Measurements from ENCODE around the gene TENM4.

TENM4 gene

GRCh38 chr11:79035881-79036280, 404.9 kb downstream of the TENM4 start:
- DNase-seq (ENCODE audit: low read depth in 2 of 3, low spot score in 2 of 3), result no peak

DNA sequence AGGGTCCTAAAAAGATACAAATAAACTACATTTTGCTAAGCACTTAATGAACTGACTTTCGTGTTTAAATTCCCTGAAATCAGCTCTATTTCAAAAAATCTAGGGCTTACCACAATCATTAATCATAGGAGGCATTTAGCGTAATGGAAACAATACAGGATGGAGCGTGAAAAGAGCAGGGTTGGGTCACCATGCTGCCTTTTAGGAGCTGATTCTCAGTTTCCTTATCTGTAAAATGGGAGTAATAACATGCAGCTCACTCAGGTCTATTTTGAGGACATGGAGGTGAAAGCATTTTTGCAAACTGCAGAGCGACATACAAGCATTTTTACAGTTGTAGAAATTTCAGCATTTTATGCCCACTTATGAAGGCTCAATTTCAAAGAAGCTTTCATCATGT, 407.0 kb downstream of the TENM4 start:
- DNase-seq (ENCODE audit: low read depth in 2 of 3, low spot score in 2 of 3), result no peak

DNA sequence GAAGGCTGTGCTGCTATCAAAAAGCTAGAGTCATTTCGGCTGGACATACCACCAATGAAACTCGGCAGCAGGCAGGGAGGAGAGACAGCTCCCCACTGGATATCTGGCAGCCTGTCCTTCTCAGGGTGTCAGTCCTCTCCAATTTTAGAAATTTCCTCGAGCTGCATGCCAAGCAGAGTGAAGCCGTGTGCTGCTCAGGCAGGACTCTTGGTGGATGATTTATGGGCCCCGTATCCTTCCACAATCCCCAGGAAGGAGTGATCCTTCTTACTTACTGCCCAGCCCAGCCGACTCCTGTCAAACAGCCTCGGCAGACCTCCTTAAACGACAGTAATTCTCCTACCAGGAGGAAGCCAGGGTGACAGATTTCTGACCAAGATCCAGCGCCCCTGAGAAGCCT, 410.4 kb downstream of the TENM4 start:
- DNase-seq (ENCODE audit: low read depth in 2 of 3, low spot score in 2 of 3), result no peak

GRCh38 chr11:79028225-79028624, 412.6 kb downstream of the TENM4 start:
- no peak for DNase-seq (ENCODE audit: low read depth in 2 of 3, low spot score in 2 of 3)

DNA sequence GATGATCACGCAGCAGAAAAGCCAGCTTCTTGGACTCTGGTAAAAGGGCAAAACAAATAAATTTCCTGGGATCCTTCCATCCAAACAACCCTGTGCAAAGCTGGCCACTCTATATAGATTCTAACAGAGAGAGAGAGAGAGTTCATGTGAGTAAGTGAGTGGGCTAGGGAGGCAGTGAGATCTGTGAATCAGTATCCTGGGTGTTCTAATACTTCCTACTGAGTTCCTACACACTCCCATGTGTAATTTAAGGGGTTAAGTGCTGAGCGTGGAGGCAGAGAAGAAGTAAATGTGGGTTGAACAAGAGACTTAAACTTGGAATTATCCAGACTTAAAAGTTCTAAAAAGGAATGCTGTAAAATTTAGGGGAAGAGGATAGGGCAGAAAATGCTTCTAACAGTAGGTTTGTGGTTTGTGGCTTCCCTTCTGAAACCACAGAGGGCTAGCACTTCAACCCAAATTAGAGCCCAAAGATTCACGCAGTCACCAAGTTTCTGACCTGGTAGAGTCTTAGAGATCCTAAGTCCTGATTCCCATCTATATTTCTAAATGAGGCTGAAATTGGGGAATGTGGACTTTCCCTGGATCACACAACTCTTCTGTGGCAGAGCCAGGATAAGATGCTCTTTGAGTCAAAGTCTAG, 413.9 kb downstream of the TENM4 start:
- DNase-seq (ENCODE audit: low read depth in 2 of 3, low spot score in 2 of 3), result no peak

DNA sequence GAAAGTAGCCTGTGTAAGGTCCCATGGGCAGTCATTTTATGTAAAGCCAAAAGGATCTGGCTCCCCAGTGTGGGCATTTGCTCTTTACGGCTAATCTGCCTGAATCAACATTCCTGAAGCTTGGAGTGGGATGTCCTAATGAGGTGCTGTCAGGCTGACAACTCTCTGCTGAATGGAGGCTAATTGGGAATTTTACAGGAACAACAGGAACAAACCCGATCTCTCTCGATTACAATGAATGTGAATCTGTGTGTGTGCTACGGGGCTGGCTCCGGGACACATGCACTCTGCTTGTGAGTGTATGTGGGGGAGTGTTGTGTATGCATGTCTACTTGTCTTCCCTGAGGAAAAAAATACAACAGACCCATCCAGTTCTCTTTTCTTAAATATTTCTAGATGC, 415.2 kb downstream of the TENM4 start:
- no peak for DNase-seq (ENCODE audit: low read depth in 2 of 3, low spot score in 2 of 3)

GRCh38 chr11:79025097-79025496, 415.7 kb downstream of the TENM4 start:
- no peak for DNase-seq (ENCODE audit: low read depth in 2 of 3, low spot score in 2 of 3)

GRCh38 chr11:79022265-79022664, 418.6 kb downstream of the TENM4 start:
- DNase-seq (ENCODE audit: low read depth in 2 of 3, low spot score in 2 of 3), result no peak

GRCh38 chr11:79021601-79022000, 419.2 kb downstream of the TENM4 start:
- DNase-seq (ENCODE audit: low read depth in 2 of 3, low spot score in 2 of 3), result no peak

DNA sequence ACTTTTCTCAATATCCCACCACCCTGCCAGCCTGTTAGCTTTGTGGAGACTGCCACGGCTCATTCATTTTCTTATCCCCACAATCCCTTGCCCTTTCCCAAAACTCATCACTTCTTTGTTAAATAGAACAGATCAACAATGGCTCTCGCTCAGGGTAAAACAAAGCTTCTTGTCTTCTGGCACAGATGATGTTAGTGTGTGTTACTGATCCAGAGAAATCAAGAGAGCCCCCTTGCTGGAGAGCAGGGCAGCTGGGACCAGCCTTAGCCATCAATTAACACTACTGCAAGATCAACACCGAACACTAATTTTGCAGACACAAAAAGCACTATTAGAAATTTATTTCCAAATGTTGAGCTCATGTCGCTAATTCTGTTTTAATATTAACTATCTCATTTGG, 420.9 kb downstream of the TENM4 start:
- DNase-seq (ENCODE audit: low read depth in 2 of 3, low spot score in 2 of 3), result no peak

GRCh38 chr11:79019277-79019676, 421.6 kb downstream of the TENM4 start:
- DNase-seq (ENCODE audit: low read depth in 2 of 3, low spot score in 2 of 3), result no peak

- no peak for DNase-seq (ENCODE audit: low read depth in 2 of 3, low spot score in 2 of 3)
Measured at GRCh38 chr11:79018371-79018849, 422.4 kb downstream of the TENM4 start.

DNA sequence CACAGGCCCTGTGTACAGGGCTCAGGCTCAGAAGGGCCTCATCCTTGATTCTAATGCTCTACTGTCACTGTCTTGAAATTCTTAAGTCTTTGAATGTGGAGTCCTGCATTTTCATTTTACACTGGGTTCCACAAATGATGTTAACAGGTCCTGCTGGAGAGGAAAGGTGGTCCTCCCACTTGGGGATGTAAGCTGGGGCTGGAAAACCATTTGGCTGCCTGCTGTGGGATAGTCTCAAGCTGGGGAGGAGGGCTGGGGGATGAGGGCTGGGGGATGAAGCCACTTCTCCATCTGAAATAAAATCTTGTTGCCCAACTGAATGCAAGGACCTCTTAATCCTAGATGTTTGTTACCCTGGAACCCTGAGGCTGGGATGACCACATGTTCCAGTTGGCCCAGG, 423.0 kb downstream of the TENM4 start:
- DNase-seq (ENCODE audit: low read depth in 2 of 3, low spot score in 2 of 3), result no peak

DNA sequence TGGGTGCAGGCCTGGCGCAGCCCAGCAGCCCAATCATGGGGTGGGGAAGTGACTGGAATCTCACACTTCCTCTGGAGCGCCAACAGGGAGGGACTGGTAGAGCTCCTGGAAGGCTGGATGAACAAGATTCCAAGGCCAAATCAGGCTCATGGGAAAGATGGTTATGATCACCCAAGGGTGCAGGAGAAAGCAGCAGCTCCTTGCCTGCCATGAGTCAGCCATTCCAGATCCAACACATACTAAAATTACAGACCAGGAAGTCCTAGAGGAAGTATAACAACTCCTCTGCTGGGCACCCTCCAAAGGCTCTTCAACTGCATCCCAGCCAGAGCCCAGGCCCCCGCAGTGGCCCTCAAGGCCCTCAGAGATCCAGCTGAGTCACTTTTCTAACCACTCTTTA, 427.3 kb downstream of the TENM4 start:
- DNase-seq (ENCODE audit: low read depth in 2 of 3, low spot score in 2 of 3), result no peak

GRCh38 chr11:79011357-79011756, 429.5 kb downstream of the TENM4 start:
- DNase-seq (ENCODE audit: low read depth in 2 of 3, low spot score in 2 of 3), result no peak

GRCh38 chr11:79007771-79008402, 432.9 kb downstream of the TENM4 start:
- DNase-seq (ENCODE audit: low read depth in 2 of 3, low spot score in 2 of 3), result no peak

- DNase-seq (ENCODE audit: low read depth in 2 of 3, low spot score in 2 of 3), result no peak
Measured at GRCh38 chr11:79006854-79007253, 434.0 kb downstream of the TENM4 start.

- no peak for DNase-seq (ENCODE audit: low read depth in 2 of 3, low spot score in 2 of 3)
Measured at GRCh38 chr11:78996007-78996406, 444.8 kb downstream of the TENM4 start.

DNA sequence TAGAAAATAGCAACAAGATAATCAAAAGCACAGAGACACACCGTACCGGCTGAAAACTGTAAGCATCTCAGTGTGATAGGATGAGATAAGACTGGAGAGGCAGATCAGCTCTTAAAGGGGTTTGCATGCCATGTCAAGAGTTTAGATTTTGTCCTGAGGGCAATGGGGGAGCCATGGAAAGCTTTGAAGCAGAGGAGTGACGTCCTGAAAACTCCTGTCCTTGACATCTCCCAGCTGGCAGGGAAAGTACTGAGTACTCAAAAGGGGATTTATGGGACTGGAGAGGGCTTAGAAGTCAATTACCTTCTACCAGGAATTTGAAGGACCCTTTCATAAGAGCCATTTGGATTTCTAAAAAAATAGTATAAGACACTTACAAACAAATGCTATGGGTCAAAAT, 445.7 kb downstream of the TENM4 start:
- DNase-seq (ENCODE audit: low read depth in 2 of 3, low spot score in 2 of 3), result no peak

- no peak for DNase-seq (ENCODE audit: low read depth in 2 of 3, low spot score in 2 of 3)
Measured at GRCh38 chr11:78993802-78994430, 446.9 kb downstream of the TENM4 start.

DNA sequence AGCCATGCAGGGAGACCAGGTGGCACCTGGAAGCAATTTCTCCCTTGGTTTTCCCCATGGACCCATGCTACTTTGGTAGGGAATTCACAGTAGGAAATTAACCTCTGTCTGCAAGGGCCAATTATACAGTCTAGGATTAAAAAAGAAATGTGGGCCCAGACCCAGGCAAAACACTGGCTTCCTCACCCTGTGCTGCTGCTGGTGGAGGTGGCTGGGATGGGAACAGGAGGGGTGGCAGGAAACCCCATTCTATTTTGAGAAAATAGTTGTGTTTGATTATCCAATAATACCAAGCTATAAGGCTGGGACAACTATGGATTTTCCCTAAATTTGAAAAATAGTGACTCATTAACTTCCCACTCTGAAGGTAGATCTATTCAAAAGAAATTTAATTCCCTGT, 449.1 kb downstream of the TENM4 start:
- DNase-seq (ENCODE audit: low read depth in 2 of 3, low spot score in 2 of 3), result no peak

DNA sequence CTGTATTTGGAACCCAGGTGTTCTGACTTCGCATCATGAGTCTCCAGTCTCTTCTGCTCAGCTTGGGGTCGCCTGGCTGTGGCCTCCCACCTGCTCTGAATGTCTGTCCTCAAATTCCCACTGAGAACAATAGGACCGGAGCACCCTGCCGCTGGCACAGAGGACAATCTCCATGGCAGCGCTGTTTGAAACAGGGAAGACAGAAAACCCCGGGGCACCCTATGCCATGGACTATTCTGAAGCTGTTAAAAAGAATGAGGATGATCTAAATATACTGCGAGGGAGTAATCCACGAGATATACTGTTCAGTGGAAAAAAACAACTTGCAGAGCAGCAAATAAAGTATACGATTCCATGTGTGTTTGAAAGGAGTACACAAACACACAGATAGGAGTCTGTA, 450.6 kb downstream of the TENM4 start:
- no peak for DNase-seq (ENCODE audit: low read depth in 2 of 3, low spot score in 2 of 3)

DNA sequence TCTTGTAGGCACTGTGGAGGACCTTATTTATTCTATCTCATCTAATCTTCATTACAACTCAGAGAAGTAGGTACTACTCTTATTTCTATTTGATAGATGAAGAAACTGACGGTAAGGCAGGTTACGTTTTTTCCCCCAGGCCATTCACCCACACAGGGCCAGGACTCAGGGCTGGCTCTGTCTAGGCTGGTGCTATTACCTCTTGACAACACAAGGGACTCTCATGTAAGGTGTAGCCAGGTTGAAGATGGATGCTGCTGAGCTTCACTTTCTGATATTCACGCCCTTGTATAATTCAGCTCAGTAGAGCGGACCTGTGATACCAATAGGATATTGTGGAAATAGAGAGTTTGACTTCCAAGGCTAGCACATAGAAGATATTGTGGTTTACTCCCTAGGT, 453.1 kb downstream of the TENM4 start:
- no peak for DNase-seq (ENCODE audit: low read depth in 2 of 3, low spot score in 2 of 3)

All from activated CD8-positive, alpha-beta memory T cell treated with anti-CD3 and anti-CD28 coated beads for 48 hours (primary cell).